Measurements from ENCODE around the gene MACROH2A2. TPM values are rescaled to one million over a fixed set of nuclear protein-coding genes. Genes with fewer than 3 reads are reported as not detected.

Gene MACROH2A2
- total and polyA plus RNA-seq, 2 of the 13 experiments (the other 11 are each of a cell fraction or from before 2014, with no cell fraction given): 9.8 to 43.1 TPM

DNA sequence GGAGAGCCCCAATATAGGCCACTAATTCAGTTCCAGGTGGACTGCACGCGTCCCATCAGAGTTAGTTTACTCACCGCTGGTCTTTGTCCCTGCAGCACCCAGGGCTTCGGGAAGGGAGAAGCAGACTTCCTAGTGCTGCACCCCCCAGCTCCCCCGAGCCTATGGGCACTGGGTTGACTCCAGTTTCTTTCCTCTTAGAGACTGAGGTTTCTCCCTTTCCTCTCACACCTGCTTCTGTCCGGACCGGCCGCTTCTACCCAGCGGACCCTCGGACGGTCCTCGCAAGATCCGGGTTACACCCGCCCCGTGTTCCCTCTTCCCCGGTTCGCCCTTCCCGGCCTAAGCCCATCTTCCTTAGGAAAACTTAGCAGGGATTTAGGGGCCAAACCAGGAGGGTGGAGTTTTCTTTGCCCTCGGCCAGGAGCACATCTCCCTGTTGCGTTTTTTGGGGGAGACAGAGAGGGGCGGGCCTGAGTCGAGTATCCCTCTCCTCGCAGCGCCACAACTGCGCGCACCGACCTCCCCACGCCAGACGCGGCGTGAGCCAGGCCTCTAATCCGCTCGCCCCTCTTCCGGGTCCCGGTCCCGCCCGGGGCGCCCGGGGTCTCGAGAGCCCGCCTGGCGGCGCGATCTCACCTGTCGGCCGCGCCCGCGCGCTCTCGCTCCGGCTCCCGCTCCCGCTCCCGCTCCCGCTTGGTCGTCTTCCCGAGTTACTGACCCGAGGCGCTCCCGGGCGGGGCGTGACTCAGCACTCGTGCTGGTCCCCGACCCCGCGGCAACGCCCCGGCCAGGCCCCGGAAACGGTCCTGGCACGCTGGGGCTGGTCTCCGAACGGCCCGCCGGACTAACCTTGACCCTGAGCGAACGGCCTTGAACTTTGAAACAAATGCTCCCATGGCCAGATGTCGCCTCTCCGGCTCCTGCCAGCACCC is 79.7 kb downstream of the MACROH2A2 start, which contains the start of gene AIFM2 (continued):
- TF ChIP-seq REST (IDR thresholded peaks at IDR 0.05; ENCODE audit: borderline replicate concordance in 1 of 2, low read depth in 1 of 2, low read length in 2 of 2) (peak in 1 of 2 experiments; percentile 80; a peak in 1 of 4 replicates), HNRNPL (IDR thresholded peaks at IDR 0.05; ENCODE audit: low read depth, low read length) (no peak), ZNF740 (CRISPR knock-in tag; IDR thresholded peaks at IDR 0.05) (peak; percentile 70; the same call in 1 of the 2 replicates), SYNCRIP (IDR thresholded peaks at IDR 0.05; ENCODE audit: insufficient read depth, low read depth, low read length) (no peak), FOXK1 (CRISPR knock-in tag; IDR thresholded peaks at IDR 0.05; ENCODE audit: borderline replicate concordance, low read depth) (peak; percentile 56; the same call in 1 of the 2 replicates), SETDB1 (CRISPR knock-in tag; IDR thresholded peaks at IDR 0.05; ENCODE audit: borderline replicate concordance) (no peak), ZNF496 (CRISPR knock-in tag; IDR thresholded peaks at IDR 0.05; ENCODE audit: insufficient replicate concordance) (no peak), BATF2 (CRISPR knock-in tag; IDR thresholded peaks at IDR 0.05) (no peak), TBX2 (CRISPR knock-in tag; IDR thresholded peaks at IDR 0.05; ENCODE audit: borderline replicate concordance) (peak; percentile 90), ZNF709 (CRISPR knock-in tag; IDR thresholded peaks at IDR 0.05) (0 out of 2 replicates have a peak, but pooled peaks have one; percentile 23), RBM39 (IDR thresholded peaks at IDR 0.05; ENCODE audit: low read depth, low read length, poor library complexity, severe bottlenecking) (no peak), ZBTB8A (CRISPR knock-in tag; IDR thresholded peaks at IDR 0.05; ENCODE audit: borderline replicate concordance, low read depth) (no peak), TBP (CRISPR knock-in tag; IDR thresholded peaks at IDR 0.05) (no peak), ZNF629 (CRISPR knock-in tag; conservative IDR thresholded peaks at IDR 0.05) (0 out of 2 replicates have a peak, but pooled peaks have one; percentile 13), YEATS2 (CRISPR knock-in tag; IDR thresholded peaks at IDR 0.05; ENCODE audit: borderline replicate concordance) (peak; percentile 45; the same call in 1 of the 2 replicates)
- TF ChIP-seq, protein P1, sequence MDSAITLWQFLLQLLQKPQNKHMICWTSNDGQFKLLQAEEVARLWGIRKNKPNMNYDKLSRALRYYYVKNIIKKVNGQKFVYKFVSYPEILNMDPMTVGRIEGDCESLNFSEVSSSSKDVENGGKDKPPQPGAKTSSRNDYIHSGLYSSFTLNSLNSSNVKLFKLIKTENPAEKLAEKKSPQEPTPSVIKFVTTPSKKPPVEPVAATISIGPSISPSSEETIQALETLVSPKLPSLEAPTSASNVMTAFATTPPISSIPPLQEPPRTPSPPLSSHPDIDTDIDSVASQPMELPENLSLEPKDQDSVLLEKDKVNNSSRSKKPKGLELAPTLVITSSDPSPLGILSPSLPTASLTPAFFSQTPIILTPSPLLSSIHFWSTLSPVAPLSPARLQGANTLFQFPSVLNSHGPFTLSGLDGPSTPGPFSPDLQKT (CRISPR knock-in tag; IDR thresholded peaks at IDR 0.05; ENCODE audit: borderline replicate concordance): peak; percentile 60; the same call in 1 of the 2 replicates
- TF ChIP-seq, protein P2, sequence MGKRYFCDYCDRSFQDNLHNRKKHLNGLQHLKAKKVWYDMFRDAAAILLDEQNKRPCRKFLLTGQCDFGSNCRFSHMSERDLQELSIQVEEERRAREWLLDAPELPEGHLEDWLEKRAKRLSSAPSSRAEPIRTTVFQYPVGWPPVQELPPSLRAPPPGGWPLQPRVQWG (CRISPR knock-in tag; IDR thresholded peaks at IDR 0.05; ENCODE audit: borderline replicate concordance, low read depth): no peak
- TF ChIP-seq, protein P3, sequence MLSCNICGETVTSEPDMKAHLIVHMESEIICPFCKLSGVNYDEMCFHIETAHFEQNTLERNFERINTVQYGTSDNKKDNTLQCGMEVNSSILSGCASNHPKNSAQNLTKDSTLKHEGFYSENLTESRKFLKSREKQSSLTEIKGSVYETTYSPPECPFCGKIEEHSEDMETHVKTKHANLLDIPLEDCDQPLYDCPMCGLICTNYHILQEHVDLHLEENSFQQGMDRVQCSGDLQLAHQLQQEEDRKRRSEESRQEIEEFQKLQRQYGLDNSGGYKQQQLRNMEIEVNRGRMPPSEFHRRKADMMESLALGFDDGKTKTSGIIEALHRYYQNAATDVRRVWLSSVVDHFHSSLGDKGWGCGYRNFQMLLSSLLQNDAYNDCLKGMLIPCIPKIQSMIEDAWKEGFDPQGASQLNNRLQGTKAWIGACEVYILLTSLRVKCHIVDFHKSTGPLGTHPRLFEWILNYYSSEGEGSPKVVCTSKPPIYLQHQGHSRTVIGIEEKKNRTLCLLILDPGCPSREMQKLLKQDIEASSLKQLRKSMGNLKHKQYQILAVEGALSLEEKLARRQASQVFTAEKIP (CRISPR knock-in tag; IDR thresholded peaks at IDR 0.05; ENCODE audit: borderline replicate concordance): no peak
